HG03521 (cell line): ENCODE results near the gene IMMP2L.
"Not testable (repeated sequence)": the region's sequence is repeated elsewhere in the genome, so short reads cannot be mapped to it uniquely, and the experiment has no call there.

Experiments
- ATAC-seq: cut with Tn5 transposase; IDR thresholded peaks from one replicate; pipeline ENCODE4 v1.9.1; 2021; ENCODE audit warnings: mild to moderate bottlenecking, moderate library complexity; ENCODE audit not compliant: unreplicated experiment

IMMP2L gene

GRCh38 chr7:111272092-111272491, 290.2 kb downstream of the IMMP2L start:
- ATAC-seq, result no peak

- not testable (repeated sequence) for ATAC-seq
These were observed 291.5 kb downstream of the IMMP2L start for GRCh38 chr7:111270794-111271193.

- no peak for ATAC-seq
These were observed 293.4 kb downstream of the IMMP2L start for GRCh38 chr7:111268941-111269340.

- no peak for ATAC-seq
These were observed 295.7 kb downstream of the IMMP2L start for GRCh38 chr7:111266613-111267012.

- no peak for ATAC-seq
These were observed 296.9 kb downstream of the IMMP2L start for GRCh38 chr7:111265394-111265793.

- no peak for ATAC-seq
These were observed 297.3 kb downstream of the IMMP2L start for GRCh38 chr7:111264981-111265380.

GRCh38 chr7:111264111-111264868, 298.0 kb downstream of the IMMP2L start:
- ATAC-seq, result no peak

GRCh38 chr7:111262293-111263116, 299.8 kb downstream of the IMMP2L start:
- ATAC-seq, result no peak

- ATAC-seq, result no peak
These were observed 300.8 kb downstream of the IMMP2L start for GRCh38 chr7:111261496-111261895.

GRCh38 chr7:111259991-111260390, 302.3 kb downstream of the IMMP2L start:
- no peak for ATAC-seq

- no peak for ATAC-seq
These were observed 305.9 kb downstream of the IMMP2L start for GRCh38 chr7:111256391-111256790.

GRCh38 chr7:111255576-111255975, 306.7 kb downstream of the IMMP2L start:
- no peak for ATAC-seq

- not testable (repeated sequence) for ATAC-seq
These were observed 310.9 kb downstream of the IMMP2L start for GRCh38 chr7:111251365-111251764.

GRCh38 chr7:111249807-111250206, 312.5 kb downstream of the IMMP2L start:
- not testable (repeated sequence) for ATAC-seq

- no peak for ATAC-seq
These were observed 320.0 kb downstream of the IMMP2L start for GRCh38 chr7:111242141-111242755.

GRCh38 chr7:111240371-111240770, 321.9 kb downstream of the IMMP2L start:
- ATAC-seq, result no peak

- no peak for ATAC-seq
These were observed 322.9 kb downstream of the IMMP2L start for GRCh38 chr7:111239437-111239836.

GRCh38 chr7:111238886-111239285, 323.4 kb downstream of the IMMP2L start:
- no peak for ATAC-seq

GRCh38 chr7:111235709-111236108, 326.6 kb downstream of the IMMP2L start:
- no peak for ATAC-seq

- ATAC-seq, result no peak
These were observed 329.8 kb downstream of the IMMP2L start for GRCh38 chr7:111232249-111233084.

- ATAC-seq, result no peak
These were observed 332.4 kb downstream of the IMMP2L start for GRCh38 chr7:111229916-111230315.
